Gastroesophageal sphincter (tissue), 4 donors: ENCODE measurements around the gene RNF126. TPM values are rescaled to one million over a fixed set of nuclear protein-coding genes. Genes with fewer than 3 reads are reported as not detected.

Source experiments
- ATAC-seq: fragments of 150-250 bp; one replicate; pipeline ENCODE4 v1.9.1; 2016; ENCODE audit warnings: mild to moderate bottlenecking, moderate library complexity
- H3K27ac ChIP-seq, 4 donors: fragments of 200-600 bp; sonication (generic) in 3 of 4; 1 replicate in 3 of 4; 2 replicates in 1 of 4; pipeline ENCODE4 v1.5.1; 2016 to 2019
- H3K27me3 ChIP-seq: fragments of 200-600 bp; sonication (generic); one replicate; pipeline ENCODE4 v1.5.1; 2019
- H3K36me3 ChIP-seq, 2 donors: fragments of 200-600 bp; sonication (generic); one replicate each; pipeline ENCODE4 v1.5.1; 2019; ENCODE audit warnings: control low read depth in 1 of 2
- H3K4me1 ChIP-seq, 3 donors: fragments of 200-600 bp; sonication (generic); 1 replicate in 2 of 3; 2 replicates in 1 of 3; pipeline ENCODE4 v1.5.1; 2016 to 2019; ENCODE audit warnings: control low read depth in 2 of 3
- H3K4me3 ChIP-seq, 2 donors: fragments of 200-600 bp; sonication (generic); one replicate each; pipeline ENCODE4 v1.5.1; 2019; ENCODE audit warnings: mild to moderate bottlenecking in 1 of 2, moderate library complexity in 1 of 2
- H3K9me3 ChIP-seq, 3 donors: fragments of 200-600 bp; sonication (generic); one replicate each; pipeline ENCODE4 v1.5.1; 2017 to 2019; ENCODE audit warnings: control low read depth in 2 of 3
- EP300 ChIP-seq: sonication (generic); formaldehyde crosslinking; IDR thresholded peaks from one replicate; pipeline ENCODE4 v1.6.1; 2017; ENCODE audit warnings: antibody characterized with exemption, mild to moderate bottlenecking
- POLR2A ChIP-seq, 2 donors: fragments of 450-650 bp; IDR thresholded peaks; one replicate each; pipeline ENCODE4 v1.6.1; 2017; ENCODE audit warnings: antibody characterized with exemption in 2 of 2, mild to moderate bottlenecking in 2 of 2, moderate library complexity in 1 of 2
- POLR2AphosphoS5 ChIP-seq: sonication (generic); formaldehyde crosslinking; IDR thresholded peaks from one replicate; pipeline ENCODE4 v1.6.1; 2017; ENCODE audit warnings: antibody characterized with exemption
- WGBS, 2 donors: methylation state at CpG; one replicate each; pipeline ENCODE4 v1.1.5; 2018; ENCODE audit warnings: low coverage in 1 of 2; 5-methylcytosine and 5-hydroxymethylcytosine counted together
- total RNA-seq, 4 donors: library from RNA; depleted of rRNA; stranded (reverse); fragments of >200 nt; gene quantifications; one replicate each; pipeline ENCODE4 v1.1.0, GENCODE V29; 2016
- TF ChIP-seq, protein P1 (sequence below), 4 experiments: fragments of 200-600 bp in 2 of 4; fragments of 450-650 bp in 2 of 4; sonication (generic) in 1 of 4; IDR thresholded peaks; one replicate each; pipeline ENCODE4 v1.5.1; 2017 to 2019; ENCODE audit warnings: antibody characterized with exemption in 4 of 4, mild to moderate bottlenecking in 2 of 4, moderate library complexity in 2 of 4

The RNF126 gene
- total RNA-seq, 4 donors from 2014 or later, result 47.7 to 57.9 (median 52.0) TPM

DNA sequence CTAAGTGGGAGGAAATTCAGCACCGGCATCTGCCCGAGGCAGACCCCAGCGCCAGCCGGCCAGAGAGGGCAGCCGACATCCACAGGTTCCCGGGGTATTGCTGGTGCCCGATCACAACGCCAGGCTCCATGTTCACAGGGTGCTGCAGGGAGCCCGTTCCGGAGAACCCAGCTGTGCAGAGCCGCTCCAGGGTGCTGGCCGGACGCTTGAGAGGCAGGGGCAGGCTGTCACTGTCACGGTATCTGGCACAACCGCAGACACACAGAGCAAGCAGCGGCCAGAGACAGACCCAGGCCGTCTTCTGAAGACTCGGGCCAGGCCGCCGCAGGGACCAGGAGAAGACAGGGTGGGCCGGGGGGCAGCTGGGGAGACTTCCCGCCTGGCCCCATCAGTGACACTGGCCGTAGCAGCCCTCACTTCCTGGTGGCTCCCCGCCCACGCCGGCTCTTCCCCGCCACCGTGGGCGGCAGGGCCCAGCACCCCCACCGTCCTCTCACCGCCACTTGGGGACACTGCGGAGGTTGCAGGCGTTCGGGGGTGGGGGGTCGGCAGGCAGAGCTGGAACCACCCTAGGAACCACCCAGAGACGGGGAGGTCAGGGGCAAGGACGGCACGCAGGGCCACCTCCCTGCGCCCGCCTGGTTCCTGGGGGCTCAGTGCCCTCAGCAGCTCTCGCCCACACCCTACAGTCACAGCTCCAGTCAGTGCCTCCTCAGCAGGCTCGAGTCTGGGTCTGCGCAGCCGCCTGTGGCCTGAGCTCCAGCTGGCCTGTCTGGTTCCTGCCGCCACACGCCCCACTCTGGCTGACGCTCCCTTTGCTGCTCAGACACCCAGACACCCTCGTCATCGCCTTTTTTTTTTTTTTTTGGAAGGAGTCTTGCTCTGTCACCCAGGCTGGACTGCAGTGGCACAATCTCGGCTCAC is 3.8 kb downstream of the RNF126 start:
- 60% methylated on average over 3 of the region's 50 CpGs; no CpG with 5 or more reads in 1 of the 2 donors for WGBS, 2 donors
- no peak for ATAC-seq
- Histone ChIP-seq H3K36me3 (peaks cover 0 to 32% of the 10 kb centered on the region in 2 donors), H3K4me1 (peaks cover 0 to 83% (median 51%) of the 10 kb centered on the region in 3 donors), H3K9me3 (no peaks in the 10 kb centered on the region), H3K4me3 (no peak overlapping the region), H3K27ac (peak overlapping the region in 1 of 4 donors; percentile 15), H3K27me3 (no peaks in the 10 kb centered on the region)
- TF ChIP-seq, protein P1, sequence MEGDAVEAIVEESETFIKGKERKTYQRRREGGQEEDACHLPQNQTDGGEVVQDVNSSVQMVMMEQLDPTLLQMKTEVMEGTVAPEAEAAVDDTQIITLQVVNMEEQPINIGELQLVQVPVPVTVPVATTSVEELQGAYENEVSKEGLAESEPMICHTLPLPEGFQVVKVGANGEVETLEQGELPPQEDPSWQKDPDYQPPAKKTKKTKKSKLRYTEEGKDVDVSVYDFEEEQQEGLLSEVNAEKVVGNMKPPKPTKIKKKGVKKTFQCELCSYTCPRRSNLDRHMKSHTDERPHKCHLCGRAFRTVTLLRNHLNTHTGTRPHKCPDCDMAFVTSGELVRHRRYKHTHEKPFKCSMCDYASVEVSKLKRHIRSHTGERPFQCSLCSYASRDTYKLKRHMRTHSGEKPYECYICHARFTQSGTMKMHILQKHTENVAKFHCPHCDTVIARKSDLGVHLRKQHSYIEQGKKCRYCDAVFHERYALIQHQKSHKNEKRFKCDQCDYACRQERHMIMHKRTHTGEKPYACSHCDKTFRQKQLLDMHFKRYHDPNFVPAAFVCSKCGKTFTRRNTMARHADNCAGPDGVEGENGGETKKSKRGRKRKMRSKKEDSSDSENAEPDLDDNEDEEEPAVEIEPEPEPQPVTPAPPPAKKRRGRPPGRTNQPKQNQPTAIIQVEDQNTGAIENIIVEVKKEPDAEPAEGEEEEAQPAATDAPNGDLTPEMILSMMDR (IDR thresholded peaks at IDR 0.05), result no peak
- TF ChIP-seq EP300 (no peak), POLR2AphosphoS5 (no peak), POLR2A (IDR thresholded peaks at IDR 0.05) (no peak)

DNA sequence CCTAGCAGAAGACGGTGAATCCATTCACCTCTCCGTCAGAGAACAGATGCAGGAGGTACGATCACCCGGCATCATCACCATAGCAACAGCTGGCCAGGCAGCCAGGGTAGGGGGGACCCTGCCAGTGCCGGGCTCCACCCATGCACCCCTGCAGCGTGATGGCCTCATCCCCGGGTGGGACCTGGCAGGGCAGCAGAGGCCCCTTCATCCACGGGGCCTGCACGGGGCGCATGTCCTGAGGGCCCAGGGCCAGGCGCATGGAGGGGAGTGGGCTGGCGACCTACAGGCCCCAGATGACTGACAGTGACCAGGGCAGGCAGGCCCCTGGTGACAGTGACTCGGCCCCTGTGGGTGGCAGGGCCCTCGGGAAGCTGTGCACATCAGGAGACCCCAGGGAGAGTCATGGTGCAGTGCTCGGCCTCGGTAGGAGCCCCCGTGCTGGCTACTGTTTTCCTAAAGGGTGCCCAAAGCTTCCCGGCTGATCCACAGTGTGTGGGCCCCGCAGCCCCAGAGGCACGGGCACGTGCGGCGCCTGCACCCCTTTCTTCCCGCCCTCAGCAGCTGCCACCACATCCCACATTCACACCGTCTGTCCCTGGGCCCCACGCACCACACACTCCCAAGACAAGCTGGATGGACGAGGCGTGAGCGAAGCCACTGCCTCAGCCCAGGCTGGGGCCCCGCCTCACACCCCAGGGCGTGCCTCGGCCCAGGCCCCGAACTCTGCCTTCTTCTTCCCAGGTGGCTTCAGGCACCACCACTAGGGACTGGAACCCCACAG is 4.8 kb downstream of the RNF126 start:
- no peaks in the 10 kb centered on the region for H3K27me3 ChIP-seq
- H3K4me1 ChIP-seq, result peaks cover 0 to 81% (median 46%) of the 10 kb centered on the region in 3 donors
- WGBS, 2 donors, result no CpG with 5 or more reads among the region's 33 CpGs

DNA sequence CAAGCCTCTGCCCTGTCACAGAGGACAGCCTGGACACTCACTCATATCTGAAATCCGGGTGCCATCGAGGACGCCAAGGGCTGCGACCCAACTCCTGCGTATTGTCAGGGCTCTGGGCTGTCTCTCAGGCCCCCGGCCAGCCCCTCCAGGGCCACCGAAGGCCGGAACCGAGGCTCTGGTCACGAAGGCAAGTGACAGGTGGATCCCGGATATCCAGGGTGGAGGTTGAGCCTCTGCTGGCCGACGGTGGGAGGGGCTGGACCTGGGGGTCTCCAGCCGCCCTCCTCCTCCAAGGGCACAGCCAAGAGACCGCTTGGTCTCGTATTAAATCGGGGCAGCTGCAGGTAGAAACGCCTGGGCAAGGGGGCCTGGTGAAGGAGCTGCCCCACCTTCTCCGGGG is 5.4 kb downstream of the RNF126 start:
- no CpG with 5 or more reads among the region's 19 CpGs for WGBS, 2 donors
- Histone ChIP-seq H3K36me3 (peaks cover 0 to 48% of the 10 kb centered on the region in 2 donors), H3K27ac (peak overlapping the region in 1 of 4 donors; percentile 20), H3K27me3 (no peaks in the 10 kb centered on the region), H3K9me3 (no peaks in the 10 kb centered on the region), H3K4me3 (no peak overlapping the region), H3K4me1 (peaks cover 0 to 80% (median 46%) of the 10 kb centered on the region in 3 donors)
- TF ChIP-seq EP300 (no peak), POLR2AphosphoS5 (no peak)
- no peak for ATAC-seq

More for the DNA sequence above, 4.8 kb downstream of the RNF126 start:
- no peak for ATAC-seq
- TF ChIP-seq POLR2AphosphoS5 (no peak), EP300 (no peak), POLR2A (IDR thresholded peaks at IDR 0.05) (no peak)
- TF ChIP-seq, protein P1 (IDR thresholded peaks at IDR 0.05), result no peak
- H3K9me3 ChIP-seq, result no peaks in the 10 kb centered on the region
- H3K36me3 ChIP-seq, result peaks cover 0 to 41% of the 10 kb centered on the region in 2 donors
- H3K4me3 ChIP-seq, result no peak overlapping the region
- peak overlapping the region in 1 of 4 donors; percentile 20 for H3K27ac ChIP-seq

DNA sequence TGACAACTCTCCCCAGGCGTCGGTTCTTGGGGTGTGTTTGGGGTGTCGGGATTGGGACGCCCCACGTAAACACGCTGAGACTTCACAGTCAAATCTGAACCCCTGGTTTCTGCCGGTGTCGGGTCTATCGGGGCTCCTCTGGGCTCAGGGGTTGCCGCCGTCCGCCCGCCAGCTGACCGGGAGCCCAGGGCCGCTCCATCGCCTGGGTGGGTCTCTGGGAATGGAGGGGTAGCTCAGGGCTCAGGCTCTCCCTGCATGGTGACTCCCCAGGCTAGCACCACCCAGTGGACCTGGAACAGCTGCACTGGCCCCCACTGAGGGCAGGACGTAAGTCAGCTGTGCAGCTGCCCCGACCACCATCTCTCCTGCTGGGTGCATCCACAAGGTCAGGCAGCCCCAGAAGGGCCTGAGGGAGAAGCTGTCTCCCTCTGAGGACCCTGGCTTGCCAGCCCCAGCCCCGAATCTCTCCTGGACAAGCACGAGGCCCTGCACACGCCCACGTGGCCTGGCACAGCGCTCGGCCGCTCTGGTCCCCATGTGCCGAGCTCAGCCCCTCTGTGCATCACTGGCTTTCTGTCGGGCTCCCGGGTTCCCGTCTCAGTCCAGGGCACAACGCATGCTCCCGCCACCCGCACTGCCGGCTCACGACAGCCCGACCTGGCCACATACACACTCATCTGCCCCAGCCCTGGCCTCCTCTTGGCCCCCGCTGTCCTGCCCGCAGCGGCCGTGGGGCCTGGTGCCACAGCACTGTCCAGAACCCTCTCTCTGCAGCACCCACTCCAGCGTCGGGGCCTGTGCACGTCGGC is 6.1 kb downstream of the RNF126 start:
- no peak for TF ChIP-seq POLR2AphosphoS5
- TF ChIP-seq EP300, result no peak
- TF ChIP-seq POLR2A (IDR thresholded peaks at IDR 0.05), result no peak
- Histone ChIP-seq H3K27me3 (no peaks in the 10 kb centered on the region), H3K9me3 (no peaks in the 10 kb centered on the region), H3K36me3 (peaks cover 0 to 54% of the 10 kb centered on the region in 2 donors), H3K27ac (no peak overlapping the region), H3K4me3 (no peak overlapping the region), H3K4me1 (peaks cover 0 to 75% (median 45%) of the 10 kb centered on the region in 3 donors)
- WGBS, 2 donors, result 63% methylated on average over 8 of the region's 43 CpGs; no CpG with 5 or more reads in 1 of the 2 donors
- ATAC-seq, result no peak

DNA sequence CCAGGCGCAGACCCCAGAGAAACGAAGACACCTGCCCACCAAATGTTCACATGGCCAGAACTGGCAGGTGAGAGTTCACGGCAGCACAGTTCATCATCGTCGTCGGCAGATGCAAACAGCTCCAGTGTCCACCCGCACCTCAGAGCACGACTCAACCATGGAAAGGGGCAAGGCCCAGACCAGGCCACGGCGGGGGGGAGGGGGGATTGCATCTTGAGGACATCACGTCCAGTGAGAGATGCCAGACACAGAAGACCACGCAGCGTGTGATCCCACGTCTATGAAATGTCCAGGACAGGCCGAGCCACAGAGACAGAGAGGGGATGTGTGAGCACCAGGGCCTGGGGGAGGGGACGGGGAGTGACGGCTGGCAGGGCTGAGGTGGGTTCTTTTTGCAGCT is 7.3 kb downstream of the RNF126 start:
- WGBS, 2 donors, result 44 to 45% methylated on average over 5 of the region's 17 CpGs
- peaks cover 0 to 62% (median 33%) of the 10 kb centered on the region in 3 donors for H3K4me1 ChIP-seq
- H3K36me3 ChIP-seq, result peaks cover 0 to 67% of the 10 kb centered on the region in 2 donors
- H3K27ac ChIP-seq, result no peak overlapping the region
- H3K9me3 ChIP-seq, result no peaks in the 10 kb centered on the region
- no peaks in the 10 kb centered on the region for H3K27me3 ChIP-seq
- ATAC-seq, result no peak
- TF ChIP-seq POLR2AphosphoS5 (no peak), EP300 (no peak), POLR2A (IDR thresholded peaks at IDR 0.05) (no peak)
- TF ChIP-seq, protein P1 (IDR thresholded peaks at IDR 0.05), result no peak
- no peak overlapping the region for H3K4me3 ChIP-seq
